KMS-11 (cell line): ENCODE measurements around the gene COL5A1.

Experiments used
- H2AFZ ChIP-seq: fragments of 200-600 bp; sonication (generic); 2 replicates; pipeline ENCODE4 v1.6.1; 2016; ENCODE audit warnings: antibody characterized with exemption, mixed run types, low read depth
- H3K27ac ChIP-seq: fragments of 200-600 bp; sonication (generic); 2 replicates; pipeline ENCODE4 v1.6.1; 2016; ENCODE audit warnings: mild to moderate bottlenecking, mixed run types
- H3K27me3 ChIP-seq: fragments of 200-600 bp; sonication (generic); 2 replicates; pipeline ENCODE4 v1.6.1; 2017; ENCODE audit warnings: mild to moderate bottlenecking, low read depth, mixed run types, moderate library complexity; ENCODE audit not compliant: insufficient read depth
- H3K36me3 ChIP-seq: fragments of 200-600 bp; sonication (generic); 2 replicates; pipeline ENCODE4 v1.6.1; 2017; ENCODE audit warnings: mild to moderate bottlenecking, mixed run types; ENCODE audit not compliant: insufficient read depth
- H3K4me1 ChIP-seq: fragments of 200-600 bp; sonication (generic); 2 replicates; pipeline ENCODE4 v1.6.1; 2016; ENCODE audit warnings: mild to moderate bottlenecking, low read depth, mixed run types; ENCODE audit not compliant: poor library complexity, severe bottlenecking
- H3K4me2 ChIP-seq: fragments of 200-600 bp; sonication (generic); 2 replicates; pipeline ENCODE4 v1.7.0; 2016; ENCODE audit warnings: mild to moderate bottlenecking, mixed run types
- H3K4me3 ChIP-seq: fragments of 200-600 bp; sonication (generic); IDR thresholded peaks from 2 replicates; pipeline ENCODE4 v1.6.1; 2017; ENCODE audit warnings: low read depth, low read length, mixed read lengths; ENCODE audit not compliant: insufficient read depth
- H3K79me2 ChIP-seq: fragments of 200-600 bp; sonication (generic); 2 replicates; pipeline ENCODE4 v1.6.1; 2016; ENCODE audit warnings: low read depth, mixed run types; ENCODE audit not compliant: insufficient read depth
- H3K9ac ChIP-seq: fragments of 200-600 bp; sonication (generic); 2 replicates; pipeline ENCODE4 v1.6.1; 2016; ENCODE audit warnings: mild to moderate bottlenecking, mixed run types
- H4K20me1 ChIP-seq: fragments of 200-600 bp; sonication (generic); 2 replicates; pipeline ENCODE4 v1.6.1; 2016; ENCODE audit warnings: mild to moderate bottlenecking, mixed run types; ENCODE audit not compliant: insufficient read depth
- TF ChIP-seq, protein P1 (sequence below): fragments of 200-600 bp; sonication (generic); conservative IDR thresholded peaks from 2 replicates; pipeline ENCODE4 v1.6.1; 2017; ENCODE audit warnings: low read depth, mild to moderate bottlenecking, antibody characterized with exemption, low read length, moderate library complexity, mixed read lengths

Gene COL5A1

DNA sequence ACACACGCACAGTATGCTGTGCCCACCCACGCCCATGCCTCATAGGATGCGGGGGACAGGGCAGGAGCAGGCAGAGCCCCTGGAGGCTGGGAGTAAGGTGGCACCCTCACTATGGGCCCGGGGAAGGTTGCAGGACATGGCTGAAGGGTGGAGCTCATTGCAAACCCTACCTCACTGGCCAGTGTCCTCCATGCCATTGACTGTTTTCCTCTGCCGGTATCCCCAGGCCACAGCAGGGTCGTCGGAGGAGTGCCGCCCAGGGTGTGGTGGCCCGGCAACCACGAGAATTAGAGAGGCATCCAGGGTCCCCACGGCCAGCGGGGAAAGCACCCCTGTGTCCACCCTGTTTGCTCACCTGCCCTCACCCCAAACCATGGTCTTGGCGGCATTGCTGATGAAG, 179.3 kb downstream of the COL5A1 start:
- H3K27me3 ChIP-seq, result peaks cover 49% of the 10 kb centered on the region; the same call in 1 of the 2 replicates
- TF ChIP-seq, protein P1, sequence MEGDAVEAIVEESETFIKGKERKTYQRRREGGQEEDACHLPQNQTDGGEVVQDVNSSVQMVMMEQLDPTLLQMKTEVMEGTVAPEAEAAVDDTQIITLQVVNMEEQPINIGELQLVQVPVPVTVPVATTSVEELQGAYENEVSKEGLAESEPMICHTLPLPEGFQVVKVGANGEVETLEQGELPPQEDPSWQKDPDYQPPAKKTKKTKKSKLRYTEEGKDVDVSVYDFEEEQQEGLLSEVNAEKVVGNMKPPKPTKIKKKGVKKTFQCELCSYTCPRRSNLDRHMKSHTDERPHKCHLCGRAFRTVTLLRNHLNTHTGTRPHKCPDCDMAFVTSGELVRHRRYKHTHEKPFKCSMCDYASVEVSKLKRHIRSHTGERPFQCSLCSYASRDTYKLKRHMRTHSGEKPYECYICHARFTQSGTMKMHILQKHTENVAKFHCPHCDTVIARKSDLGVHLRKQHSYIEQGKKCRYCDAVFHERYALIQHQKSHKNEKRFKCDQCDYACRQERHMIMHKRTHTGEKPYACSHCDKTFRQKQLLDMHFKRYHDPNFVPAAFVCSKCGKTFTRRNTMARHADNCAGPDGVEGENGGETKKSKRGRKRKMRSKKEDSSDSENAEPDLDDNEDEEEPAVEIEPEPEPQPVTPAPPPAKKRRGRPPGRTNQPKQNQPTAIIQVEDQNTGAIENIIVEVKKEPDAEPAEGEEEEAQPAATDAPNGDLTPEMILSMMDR, result no peak
- no peak overlapping the region for H3K27ac ChIP-seq
- H3K4me1 ChIP-seq, result no peaks in the 10 kb centered on the region
- H3K79me2 ChIP-seq, result no peaks in the 10 kb centered on the region
- H3K4me2 ChIP-seq, result no peak overlapping the region
- no peak overlapping the region for H3K9ac ChIP-seq
- H3K36me3 ChIP-seq, result no peaks in the 10 kb centered on the region
- no peak overlapping the region for H2AFZ ChIP-seq
- H4K20me1 ChIP-seq, result no peaks in the 10 kb centered on the region
- H3K4me3 ChIP-seq, result no peak overlapping the region

DNA sequence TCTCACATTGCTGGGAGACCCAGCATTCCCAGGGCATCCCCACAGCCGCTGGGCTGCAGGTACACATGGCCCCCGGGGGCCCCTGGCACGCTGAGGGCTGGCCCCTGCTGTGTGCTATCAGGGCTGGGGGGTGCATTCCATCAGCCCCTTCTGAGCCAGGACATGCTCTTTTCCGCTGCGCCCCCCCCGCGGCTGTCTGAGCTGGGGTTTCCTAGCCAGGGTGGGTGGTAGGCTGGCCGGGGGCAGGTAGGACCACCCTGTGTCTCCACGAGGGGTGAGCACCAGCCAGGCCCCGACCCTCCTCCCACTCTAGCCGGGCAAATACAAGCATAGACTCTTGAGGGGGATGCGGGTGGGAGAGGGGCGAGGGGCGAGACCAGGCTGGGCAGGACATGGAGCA, 180.9 kb downstream of the COL5A1 start:
- Histone ChIP-seq H3K4me3 (no peak overlapping the region), H3K36me3 (no peaks in the 10 kb centered on the region), H2AFZ (no peak overlapping the region), H3K27me3 (peaks cover 43% of the 10 kb centered on the region; the same call in 1 of the 2 replicates), H3K9ac (no peak overlapping the region), H4K20me1 (no peaks in the 10 kb centered on the region), H3K4me2 (no peak overlapping the region), H3K79me2 (no peaks in the 10 kb centered on the region), H3K4me1 (no peaks in the 10 kb centered on the region), H3K27ac (no peak overlapping the region)
- TF ChIP-seq, protein P1, result no peak

DNA sequence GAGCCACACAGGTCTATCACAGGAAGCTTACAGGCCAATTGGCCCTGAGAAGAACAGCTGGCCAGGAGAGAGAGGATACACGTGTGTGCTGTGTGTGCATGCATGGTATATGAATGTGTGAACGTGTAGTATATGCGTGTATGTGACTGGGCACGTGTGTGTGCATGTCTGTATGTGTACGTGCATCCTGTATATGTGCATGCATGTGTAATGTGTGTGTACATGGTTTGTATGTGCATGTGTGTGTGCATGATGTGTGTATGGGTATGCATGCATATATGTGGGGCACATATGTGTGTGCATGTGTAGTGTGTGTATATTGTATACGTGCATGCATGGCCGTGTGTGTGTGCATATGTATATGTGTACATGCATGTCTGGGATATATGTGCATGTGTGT, 182.0 kb downstream of the COL5A1 start:
- TF ChIP-seq, protein P1, result no peak
- H3K4me1 ChIP-seq, result no peaks in the 10 kb centered on the region

DNA sequence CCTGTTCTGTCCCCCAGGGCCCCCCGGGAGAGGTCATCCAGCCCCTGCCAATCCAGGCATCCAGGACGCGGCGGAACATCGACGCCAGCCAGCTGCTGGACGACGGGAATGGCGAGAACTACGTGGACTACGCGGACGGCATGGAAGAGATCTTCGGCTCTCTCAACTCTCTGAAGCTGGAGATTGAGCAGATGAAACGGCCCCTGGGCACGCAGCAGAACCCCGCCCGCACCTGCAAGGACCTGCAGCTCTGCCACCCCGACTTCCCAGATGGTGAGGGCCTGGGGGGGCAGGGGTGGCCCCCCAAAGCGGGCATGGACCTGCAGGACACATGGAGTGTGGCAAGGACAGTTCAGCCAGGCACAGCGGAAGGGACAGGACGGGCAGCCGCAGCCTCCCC, 183.0 kb downstream of the COL5A1 start:
- Histone ChIP-seq H3K9ac (no peak overlapping the region), H3K4me3 (no peak overlapping the region), H2AFZ (no peak overlapping the region), H3K27ac (no peak overlapping the region), H3K4me2 (no peak overlapping the region), H3K36me3 (no peaks in the 10 kb centered on the region), H3K79me2 (no peaks in the 10 kb centered on the region), H4K20me1 (no peaks in the 10 kb centered on the region), H3K27me3 (peaks cover 28% of the 10 kb centered on the region; the same call in 1 of the 2 replicates), H3K4me1 (no peaks in the 10 kb centered on the region)
- TF ChIP-seq, protein P1, result no peak

More for the DNA sequence above, 182.0 kb downstream of the COL5A1 start:
- no peaks in the 10 kb centered on the region for H3K36me3 ChIP-seq
- H3K4me3 ChIP-seq, result no peak overlapping the region
- H2AFZ ChIP-seq, result no peak overlapping the region
- H3K9ac ChIP-seq, result no peak overlapping the region
- no peak overlapping the region for H3K27ac ChIP-seq
- H3K79me2 ChIP-seq, result no peaks in the 10 kb centered on the region
- H3K4me2 ChIP-seq, result no peak overlapping the region
- H4K20me1 ChIP-seq, result no peaks in the 10 kb centered on the region
- H3K27me3 ChIP-seq, result peaks cover 35% of the 10 kb centered on the region; the same call in 1 of the 2 replicates
